PC-3 (cell line): Measurements from ENCODE around the gene OLFML2B.

Experiments
- CTCF ChIP-seq: fragments of 300-600 bp; sonication (generic); conservative IDR thresholded peaks from 2 replicates; pipeline ENCODE4 v1.5.1; 2017; ENCODE audit warnings: antibody characterized with exemption, low read depth, mild to moderate bottlenecking, low read length
- EZH2 ChIP-seq: fragments of 300-600 bp; sonication (generic); IDR thresholded peaks from one replicate; pipeline ENCODE4 v1.6.1; 2017; ENCODE audit warnings: antibody characterized with exemption, mild to moderate bottlenecking, low read length; ENCODE audit not compliant: unreplicated experiment

GRCh38 chr1:162022626-162023025, 1.0 kb downstream of the OLFML2B start:
- TF ChIP-seq CTCF (no peak), EZH2 (no peak)
